Stimulated activated CD8-positive, alpha-beta memory T cell treated with anti-CD3 and anti-CD28 coated beads, Interleukin-12 subunit alpha, Interleukin-12 subunit beta, amount 100 ng/mL, for 1 hour (primary cell): ENCODE data around the gene CALN1.

Experiments used
- DNase-seq: peaks from one replicate; pipeline ENCODE4 v3.0.0-alpha.2; 2020; ENCODE audit warnings: low read depth

Gene CALN1

DNA sequence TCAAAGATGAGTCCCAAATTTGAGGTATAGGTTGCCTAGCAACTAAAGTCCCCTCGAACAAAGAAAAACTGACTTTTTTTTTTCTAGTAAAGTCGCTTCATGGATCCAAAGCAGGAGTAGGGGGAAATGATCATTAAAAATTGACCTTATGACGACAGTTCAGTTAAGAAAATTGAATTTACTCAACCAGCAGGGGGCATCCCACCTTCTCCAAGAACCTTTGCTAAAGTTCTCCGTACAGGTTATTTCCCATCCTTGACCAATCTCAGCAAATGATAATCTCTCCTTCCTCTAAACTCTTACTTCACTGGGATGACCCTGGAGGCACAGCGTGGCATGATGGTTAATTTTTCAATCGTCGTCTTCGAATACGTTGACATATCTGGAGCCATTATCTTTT is 228.3 kb downstream of the CALN1 start:
- DNase-seq, result no peak

DNA sequence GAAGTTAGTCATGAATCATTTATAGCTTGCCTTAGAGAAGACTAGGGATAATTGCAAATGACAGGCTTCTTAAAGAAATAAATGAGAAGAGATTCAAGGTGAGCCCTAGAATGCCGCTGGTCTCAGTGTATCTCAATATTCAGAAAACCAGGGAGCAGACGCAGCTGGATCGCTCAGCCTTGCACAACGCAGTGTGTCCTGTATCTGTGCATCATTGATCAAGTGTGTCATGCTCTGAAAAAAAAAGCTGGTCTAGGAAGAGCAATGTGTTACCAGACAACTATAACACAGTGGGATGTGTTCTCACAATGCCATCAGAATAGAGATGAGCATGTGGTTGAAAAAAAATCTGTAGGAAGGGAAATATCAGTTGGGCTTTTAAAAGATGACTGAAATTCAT is 230.1 kb downstream of the CALN1 start:
- DNase-seq, result no peak

DNA sequence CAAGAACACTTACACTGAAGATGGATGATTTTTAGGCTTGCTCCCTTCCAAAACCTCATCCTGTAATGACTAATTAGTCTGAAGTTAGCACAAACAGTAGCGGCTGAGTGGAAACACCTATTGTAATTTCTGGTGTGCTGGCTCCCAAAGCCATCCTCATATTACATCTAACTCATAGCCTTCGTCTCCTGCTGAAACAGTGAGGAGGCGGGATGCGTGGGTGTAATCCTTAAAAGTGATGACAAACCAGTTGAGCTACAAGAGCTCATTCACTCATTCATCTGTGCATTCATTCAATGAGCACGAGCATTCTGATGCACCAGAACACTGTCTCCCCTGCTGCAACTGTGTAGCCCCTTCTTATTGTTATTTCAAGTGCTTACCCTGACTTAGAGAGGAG is 235.3 kb downstream of the CALN1 start:
- no peak for DNase-seq

DNA sequence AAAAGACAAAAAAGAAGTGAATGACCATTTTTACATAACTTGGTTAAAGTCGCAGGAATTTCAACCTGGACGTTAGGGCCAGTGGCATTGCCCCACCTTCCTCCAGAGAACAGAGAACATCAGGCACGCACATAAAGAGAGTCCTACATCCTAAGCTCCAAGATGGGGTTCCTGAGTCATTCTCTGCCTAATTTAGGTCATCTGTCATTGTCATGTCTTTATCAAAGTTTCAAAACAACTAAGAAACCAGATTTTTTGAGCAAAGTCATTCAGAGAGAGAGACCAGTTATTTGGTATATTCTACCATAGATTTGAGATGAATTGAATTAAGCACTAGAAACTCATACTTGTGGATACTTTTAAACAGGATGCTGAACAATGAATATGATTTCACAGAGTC is 241.7 kb downstream of the CALN1 start:
- no peak for DNase-seq

DNA sequence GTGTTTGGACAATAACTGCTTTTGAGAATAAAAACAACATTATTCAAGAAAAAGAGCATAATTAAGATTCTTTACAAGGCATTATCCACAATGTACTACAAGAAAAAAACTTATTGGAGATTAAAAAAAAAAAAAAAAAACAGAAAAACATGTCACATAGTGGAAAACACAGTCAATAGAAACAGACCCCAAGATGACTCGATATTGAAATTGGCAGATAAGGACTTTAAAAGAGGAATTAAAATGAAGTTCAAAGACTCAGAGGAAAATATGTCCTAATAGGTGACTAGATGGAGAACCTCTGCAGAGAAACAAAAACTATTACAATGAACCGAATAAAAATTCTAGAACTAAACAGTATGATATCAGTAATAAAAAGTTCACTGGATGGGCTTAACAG is 248.9 kb downstream of the CALN1 start:
- DNase-seq, result no peak

DNA sequence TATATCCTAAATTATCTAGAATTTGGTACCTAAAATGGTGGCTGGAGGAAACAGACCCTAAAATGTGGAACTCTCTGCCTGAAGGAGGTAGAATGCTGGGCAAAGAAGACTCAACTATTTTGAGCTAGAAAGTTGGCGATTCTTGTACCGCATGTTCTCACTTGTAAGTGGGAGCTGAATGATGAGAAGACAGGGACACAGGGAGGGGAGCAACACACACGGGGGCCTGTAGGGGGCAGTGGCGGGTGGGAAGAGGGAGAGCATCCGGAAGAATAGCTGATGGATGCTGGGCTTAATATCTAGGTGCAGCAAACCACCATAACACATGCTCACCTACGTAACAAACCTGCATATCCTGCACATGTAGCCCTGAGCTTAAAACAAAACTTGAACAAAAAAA is 250.6 kb downstream of the CALN1 start:
- no peak for DNase-seq

DNA sequence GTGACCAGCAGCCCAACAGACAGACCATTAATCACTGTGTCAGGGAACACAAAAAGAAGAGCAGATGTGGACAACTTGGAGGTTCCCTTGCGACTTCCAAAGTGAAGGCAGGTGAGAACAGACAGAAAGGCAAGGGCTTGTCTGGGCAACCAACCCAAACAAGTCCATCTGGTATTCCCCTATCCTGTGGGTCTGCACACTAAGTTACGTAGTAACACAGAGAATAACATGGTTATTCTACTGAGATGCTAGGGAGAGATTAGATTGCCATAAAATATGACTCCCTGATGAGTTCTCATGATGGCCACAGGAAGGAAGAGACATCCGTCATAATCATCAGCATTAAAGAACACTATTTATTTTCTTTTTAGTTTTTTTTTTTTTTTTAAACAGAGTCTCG is 252.2 kb downstream of the CALN1 start:
- no peak for DNase-seq

DNA sequence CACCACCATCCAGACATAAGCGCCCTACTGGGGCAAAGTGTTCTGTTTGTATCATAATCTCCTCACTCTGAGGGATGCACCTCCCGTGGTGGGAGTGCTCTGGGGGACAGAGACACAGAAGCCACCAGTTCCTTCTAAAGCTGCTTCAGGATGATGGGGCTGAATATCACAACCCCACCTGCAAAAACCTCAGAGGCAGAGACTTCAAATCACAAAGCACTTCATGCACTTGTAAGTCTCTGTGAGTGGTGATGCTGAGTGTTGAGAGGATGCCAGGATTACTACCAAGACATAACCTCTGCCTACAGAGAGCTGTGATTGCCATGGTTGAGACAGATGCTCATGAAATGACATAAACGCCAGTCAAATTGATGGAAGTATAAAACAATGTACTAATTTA is 255.5 kb downstream of the CALN1 start:
- DNase-seq, result no peak

DNA sequence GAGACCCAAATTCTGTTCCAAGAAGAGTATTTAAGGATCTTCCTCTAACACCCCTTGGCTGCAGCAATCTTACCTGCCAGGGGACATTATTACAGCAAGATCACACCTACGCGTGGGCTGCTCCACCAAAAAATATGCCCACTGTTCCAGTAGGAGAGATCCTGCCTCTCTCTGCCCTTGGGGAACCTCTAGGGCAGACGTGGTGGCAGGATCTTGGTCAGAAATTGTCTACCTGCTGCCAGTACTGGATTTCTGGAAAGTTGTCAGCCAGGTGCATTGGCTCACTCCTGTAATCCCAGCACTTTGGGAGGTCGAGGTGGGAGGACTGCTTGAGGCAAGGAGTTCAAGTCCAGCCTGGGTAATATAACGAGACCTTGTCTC is 259.0 kb downstream of the CALN1 start:
- DNase-seq, result no peak

DNA sequence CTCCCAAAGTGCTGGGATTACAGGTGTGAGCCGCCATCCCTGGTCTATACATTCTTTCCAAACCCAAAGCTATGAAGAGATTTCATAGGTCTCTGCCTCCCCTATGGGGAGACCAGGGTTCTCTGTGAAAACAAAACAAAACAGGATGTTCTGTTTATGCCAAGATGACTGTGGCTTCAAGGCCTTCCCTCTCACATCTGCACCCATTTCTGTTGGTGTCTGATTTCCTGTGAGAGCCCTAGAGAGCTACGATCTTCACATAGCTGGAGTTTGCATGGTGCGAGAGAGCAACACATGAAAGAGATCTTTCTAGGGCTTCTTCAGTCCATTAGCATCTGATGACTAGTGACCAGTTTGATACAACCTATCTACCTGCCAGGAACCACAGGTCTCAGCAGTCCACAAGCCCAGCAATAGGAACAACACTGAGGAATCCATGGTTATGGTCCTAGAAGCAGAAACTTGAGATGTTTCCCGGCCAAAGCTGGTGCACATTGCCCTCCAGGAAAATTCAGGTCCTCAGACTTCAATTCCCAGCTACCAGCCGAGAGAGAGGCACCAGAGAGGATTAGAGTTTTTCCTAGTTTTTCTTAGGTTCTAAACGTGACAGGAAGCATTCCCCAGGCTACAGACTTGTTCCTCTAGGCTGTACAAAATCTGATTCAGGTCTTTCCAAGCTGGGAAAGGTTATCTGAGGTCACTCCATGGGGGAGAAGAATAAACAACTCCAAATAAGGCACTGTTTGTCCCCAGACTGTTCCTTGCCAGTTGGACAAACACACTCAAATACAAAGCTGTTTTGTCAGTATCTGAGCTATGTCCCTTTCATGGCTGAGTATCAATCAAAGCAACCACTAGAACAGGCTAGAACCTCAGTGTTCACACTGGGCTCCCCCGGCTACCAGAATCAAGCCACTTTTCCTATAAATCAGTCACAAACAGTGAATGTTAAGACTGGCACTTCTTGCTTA is 259.7 kb downstream of the CALN1 start:
- no peak for DNase-seq

DNA sequence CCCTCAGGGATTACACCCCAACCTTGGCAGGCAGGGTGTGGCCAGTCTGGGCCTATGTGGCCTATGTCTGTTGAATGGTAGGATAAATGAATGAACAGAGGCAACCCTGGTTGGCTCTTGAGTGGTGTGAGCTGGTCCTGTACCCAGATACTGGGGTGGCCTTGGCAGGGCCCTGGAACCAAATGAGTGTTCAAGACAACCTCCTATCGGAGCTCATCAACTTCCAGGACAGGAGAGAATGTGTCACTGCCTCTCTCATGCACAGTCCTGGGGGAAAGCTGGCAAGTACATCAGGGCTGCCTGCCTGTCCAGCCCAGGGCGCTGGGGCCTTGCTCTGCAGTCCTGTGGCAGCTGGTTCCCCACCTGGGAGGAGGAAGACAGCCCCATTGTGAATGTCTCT is 271.6 kb downstream of the CALN1 start:
- DNase-seq, result no peak

DNA sequence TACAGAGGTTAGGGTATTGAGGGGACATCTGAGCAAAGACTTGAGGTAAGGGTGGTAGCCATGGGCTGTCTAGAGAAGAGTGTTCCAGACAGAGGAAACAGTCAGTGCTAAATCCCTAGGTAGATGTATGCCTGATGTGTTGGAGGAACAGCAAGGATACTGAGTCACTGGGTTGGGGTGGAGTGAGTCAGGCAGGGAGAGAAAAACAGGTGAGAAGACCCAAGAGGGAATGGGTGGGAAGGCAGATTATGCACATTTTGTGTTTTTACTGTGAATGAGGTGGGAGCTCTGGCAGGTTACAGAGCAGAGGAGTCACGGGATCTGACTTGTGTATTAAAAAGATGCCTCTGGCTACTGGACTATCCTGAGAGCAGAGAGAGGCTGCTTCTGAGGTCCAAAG is 285.0 kb downstream of the CALN1 start:
- DNase-seq, result no peak

DNA sequence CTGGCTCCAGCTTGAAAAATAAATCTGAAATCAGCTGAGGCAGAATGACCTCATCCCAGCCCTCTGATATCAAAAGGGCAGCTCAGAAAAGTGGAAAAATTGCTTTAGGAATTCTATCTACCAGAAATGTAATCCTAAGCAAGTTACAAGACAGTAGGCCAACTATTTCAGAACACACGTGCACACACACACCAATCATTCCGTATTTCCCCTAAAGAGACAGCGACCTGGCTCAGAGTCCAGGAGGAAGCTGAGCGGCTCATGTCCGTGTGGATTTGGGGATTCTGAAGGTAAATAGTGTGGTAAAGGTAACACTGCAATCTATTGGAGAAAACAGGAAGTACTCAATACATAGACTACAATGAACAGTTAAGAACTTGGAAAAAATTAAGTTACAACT is 288.2 kb downstream of the CALN1 start:
- DNase-seq, result no peak

DNA sequence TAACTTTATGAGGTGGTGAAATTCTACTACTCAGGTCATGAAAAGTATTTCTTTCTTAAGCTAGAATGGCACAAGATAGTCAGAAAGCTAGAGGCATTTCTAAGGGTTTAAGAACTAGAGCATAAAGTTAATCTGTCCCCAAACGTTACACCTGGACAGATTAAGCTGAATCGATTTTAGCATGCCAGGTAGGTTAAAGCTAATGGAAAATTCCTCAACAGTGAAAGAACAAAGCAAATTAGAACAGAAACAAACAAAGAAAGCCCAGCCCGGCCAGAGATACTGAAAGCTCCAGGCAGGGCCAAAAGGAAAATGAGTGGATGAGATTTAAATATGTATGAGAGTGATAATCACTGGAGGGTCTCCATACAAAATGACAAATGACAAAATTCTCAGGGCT is 293.8 kb downstream of the CALN1 start:
- no peak for DNase-seq

DNA sequence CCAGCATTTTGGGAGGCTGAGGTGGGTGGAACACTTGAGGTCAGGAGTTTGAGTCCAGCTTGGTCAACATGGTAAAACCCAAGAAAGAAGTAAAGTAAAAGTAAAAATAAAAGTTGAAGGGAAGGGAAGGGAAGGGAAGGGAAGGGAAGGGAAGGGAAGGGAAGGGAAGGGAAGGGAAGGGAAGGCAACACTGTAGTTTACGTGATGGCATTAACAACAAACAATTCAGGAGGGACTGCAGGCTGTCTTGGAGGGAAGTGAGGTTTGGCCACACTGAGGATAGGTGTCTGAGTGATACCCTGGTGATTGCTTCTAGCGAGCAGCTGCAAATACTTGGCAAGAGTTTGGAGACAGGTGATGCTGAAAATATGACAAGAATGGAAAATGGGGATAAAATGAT is 298.0 kb downstream of the CALN1 start:
- DNase-seq, result no peak

DNA sequence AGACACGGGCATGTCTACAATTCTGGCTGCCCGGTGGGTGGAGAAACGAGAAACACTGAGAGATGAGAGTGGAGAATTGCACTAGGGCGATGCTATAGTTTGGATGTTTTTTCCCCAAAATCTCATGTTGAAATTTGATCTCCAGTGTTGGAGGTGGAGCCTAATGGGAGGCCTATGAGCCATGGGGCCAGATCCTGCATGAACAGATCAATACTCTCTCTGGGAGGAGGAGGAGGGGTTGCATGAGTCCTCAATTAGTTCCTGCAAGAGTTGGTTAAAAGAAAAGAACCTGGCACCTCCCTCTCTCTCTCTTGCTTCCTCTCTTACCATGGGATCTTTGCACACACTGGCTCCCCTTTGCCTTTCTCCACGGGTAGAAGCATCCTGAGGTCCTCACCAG is 299.1 kb downstream of the CALN1 start:
- no peak for DNase-seq

DNA sequence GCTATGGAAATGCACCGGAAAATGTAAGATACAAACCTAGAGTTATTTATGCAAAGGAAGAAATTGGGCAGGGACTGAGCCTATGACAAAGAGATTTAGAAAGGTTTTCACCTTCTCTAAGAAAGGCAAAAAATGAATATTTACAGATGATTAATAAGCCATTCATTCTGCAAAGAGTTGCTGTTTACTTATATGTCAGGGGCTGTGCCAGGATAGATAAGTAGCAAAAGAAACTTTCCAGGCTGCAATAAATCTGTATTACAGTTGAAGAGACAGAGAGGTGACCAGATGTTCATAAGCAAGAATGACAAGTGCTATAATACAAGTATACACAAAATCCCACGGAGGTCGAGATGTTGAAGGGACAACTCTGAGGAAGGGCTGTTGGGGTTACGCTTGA is 299.6 kb downstream of the CALN1 start:
- no peak for DNase-seq

DNA sequence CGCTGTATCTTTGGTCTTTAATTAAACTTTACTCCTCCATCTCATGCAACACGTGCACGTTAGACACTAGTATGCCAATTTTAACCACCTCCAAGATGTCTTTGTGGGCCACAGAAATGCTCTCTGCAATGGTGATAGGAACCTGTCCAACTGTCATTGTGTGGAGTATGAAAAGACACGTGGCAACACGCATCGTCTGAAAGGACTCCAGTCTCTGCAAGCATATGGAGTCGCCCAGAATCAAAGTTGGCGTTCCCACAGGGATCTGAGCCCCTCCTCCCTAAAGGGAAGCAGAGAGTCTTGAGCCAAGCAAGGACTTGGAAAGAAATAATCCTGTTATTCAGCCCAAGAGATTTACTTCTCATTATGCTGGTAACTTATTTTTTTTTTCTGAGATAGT is 301.1 kb downstream of the CALN1 start:
- DNase-seq, result no peak

DNA sequence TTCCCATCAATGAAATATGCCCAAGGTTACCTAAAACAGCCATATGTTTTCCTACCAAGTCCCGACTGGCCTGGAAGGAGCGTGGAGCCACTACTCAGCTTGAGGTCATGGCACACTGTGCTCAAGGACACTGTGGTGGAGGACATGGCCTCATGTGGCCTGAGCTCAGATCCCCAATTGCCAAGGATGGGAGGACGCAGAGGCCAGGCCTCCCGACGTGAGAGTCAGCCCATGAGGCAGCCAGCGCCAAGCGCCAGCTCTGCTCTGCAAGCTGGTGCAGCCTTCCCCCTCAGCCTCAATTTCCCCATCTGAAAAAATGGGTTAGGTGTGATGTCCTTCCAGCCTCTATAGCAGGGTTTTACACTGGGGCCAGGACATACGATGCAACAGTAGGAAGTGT is 302.6 kb downstream of the CALN1 start:
- DNase-seq, result no peak

DNA sequence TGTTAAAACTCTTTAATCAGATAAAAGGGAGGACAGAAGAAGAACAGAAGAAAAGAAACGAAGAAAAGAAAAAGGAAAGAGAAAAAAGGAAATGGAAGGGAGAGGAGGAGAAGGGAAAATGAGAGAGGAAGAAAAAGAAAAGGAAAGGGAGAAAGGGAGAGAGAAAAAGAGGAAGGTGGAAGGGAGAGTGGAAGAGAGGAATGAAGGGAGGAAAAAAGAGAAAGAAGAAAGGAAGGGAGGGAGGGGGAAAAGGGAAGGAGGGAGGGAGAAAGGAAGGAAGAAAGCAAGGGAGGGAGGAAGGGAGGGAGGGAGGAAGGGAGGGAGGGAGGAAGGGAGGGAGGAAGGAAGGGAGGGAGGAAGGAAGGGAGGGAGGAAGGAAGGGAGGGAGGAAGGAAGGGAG is 305.7 kb downstream of the CALN1 start:
- no peak for DNase-seq

DNA sequence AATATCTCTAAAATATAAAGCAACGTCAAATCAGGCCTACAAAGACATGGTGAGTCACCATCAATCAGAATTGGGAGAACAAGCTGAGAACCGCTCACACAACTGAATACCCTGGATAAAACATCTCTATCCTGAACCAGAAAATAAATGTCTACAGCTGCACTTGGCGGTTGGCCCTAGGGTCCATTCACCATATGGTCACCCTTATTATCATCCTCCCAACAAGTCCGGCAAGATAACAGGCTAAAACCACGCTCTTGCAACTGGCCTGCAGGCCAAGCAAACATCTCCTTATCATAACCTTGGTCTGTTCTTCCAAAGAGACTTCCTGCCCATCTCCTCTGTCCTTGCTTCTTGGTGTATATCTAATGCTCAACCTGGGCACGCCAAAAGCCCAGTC is 310.7 kb downstream of the CALN1 start:
- no peak for DNase-seq

DNA sequence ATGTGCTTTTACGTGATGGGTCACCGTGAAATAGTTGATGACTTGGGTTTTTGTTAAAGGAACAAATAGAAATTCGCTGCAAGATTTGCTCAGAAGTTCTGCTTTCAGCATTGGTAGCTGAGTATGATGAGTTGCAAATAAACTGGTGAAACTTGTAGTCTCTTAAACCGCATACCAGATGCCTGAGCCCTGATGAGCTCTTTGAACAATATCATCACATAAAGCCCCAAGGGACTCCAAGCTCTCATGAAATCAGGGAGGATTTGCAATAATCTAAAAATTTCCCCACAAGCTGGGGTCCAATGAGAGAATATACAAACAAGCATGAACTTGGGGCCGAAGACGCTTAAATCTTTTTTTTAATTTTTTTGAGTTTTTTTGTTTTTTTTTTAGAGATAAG is 312.4 kb downstream of the CALN1 start:
- no peak for DNase-seq

DNA sequence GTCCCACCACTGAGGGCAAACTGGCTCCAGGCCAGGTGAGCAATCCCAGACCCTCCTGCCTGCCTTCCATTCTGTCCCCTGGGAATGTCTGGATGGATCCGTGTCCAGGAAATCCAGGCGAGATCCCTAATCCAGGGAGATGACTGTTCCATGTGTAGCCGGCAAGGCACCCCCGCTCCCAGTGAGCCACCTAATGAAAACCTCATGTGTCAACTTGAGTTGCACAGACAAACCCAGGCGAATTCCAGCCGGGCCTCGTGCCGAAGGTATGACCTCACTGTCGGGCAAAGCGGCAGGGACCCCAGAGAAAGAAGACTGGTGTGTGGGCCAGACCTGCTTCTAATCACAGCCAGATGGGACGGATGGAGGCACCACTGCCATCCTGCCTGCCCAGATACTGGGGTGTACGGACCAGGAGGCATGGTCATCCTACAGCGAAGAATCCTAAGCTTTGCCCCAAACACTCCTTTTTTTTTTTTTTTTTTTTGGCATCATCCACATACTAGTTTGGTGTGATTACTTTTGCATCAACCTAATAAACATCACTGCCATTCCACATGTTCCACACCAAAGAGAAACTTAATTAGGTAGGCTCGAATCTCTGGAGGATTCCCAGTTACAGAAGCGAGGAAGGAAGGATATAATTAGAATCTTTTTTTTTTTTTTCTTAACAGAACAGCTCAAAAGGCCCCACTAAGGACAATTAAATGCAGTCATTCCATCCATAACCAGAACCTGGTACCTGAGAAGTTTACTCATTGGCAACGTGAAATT is 313.1 kb downstream of the CALN1 start:
- DNase-seq, result no peak

DNA sequence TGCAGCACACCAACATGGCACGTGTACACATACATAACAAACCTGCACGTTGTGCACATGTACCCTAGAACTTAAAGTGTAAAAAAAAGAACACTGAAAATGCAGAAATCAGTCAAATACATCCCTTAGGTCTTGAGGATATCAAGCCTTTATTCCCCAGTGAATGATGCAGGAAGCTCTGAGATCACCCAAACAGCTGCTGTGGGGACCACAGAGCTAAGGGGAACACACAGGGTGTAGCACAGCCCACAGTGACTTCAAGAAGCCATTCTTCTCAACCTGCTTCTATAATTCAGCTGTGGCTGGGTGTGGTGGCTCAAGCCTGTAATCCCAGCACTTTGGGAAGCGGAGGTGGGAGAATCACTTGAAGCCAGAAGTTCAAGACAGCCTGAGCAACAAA is 314.9 kb downstream of the CALN1 start:
- no peak for DNase-seq
